ENCODE measurements around the gene NCOR2.

NCOR2 gene

GRCh38 chr12:124566997-124567672 lies at the start of gene NCOR2:
TSS of gene NCOR2 (minus strand) at chr12:124567612. CDS start at chr12:124495251, 72,361 bp downstream.
- peak within 1 kb of the TSS; percentile 45 for H3K27ac ChIP-seq (ENCODE audit: low read length)
- H3K9me3 ChIP-seq (ENCODE audit: control insufficient read depth, low read depth, low read length) = no peaks in the 10 kb centered on the region
- peaks cover 25% of the 10 kb centered on the region for H3K4me1 ChIP-seq (ENCODE audit: control insufficient read depth, low read depth, low read length)
- H3K4me3 ChIP-seq (ENCODE audit: low read length) = peak within 1 kb of the TSS; percentile 73
- H3K36me3 ChIP-seq (ENCODE audit: control insufficient read depth, low read depth, low read length) = no peaks in the 10 kb centered on the region
- H3K27me3 ChIP-seq (ENCODE audit: control insufficient read depth, insufficient read depth, low read length) = no peaks in the 10 kb centered on the region
- H3K9ac ChIP-seq (ENCODE audit: low read length) = peak within 1 kb of the TSS; percentile 65

- Histone ChIP-seq H3K4me3 (ENCODE audit: low read length) (no peak overlapping the region), H3K4me1 (ENCODE audit: control insufficient read depth, low read depth, low read length) (peaks cover 3% of the 10 kb centered on the region), H3K36me3 (ENCODE audit: control insufficient read depth, low read depth, low read length) (no peaks in the 10 kb centered on the region), H3K27ac (ENCODE audit: low read length) (no peak overlapping the region), H3K9me3 (ENCODE audit: control insufficient read depth, low read depth, low read length) (no peaks in the 10 kb centered on the region), H3K27me3 (ENCODE audit: control insufficient read depth, insufficient read depth, low read length) (no peaks in the 10 kb centered on the region), H3K9ac (ENCODE audit: low read length) (no peak overlapping the region)
Observed at GRCh38 chr12:124616394-124617221, 49.2 kb upstream of the NCOR2 start.

GRCh38 chr12:124614512-124615292 lies 47.3 kb upstream of the NCOR2 start:
- Histone ChIP-seq H3K9ac (ENCODE audit: low read length) (no peak overlapping the region), H3K27ac (ENCODE audit: low read length) (no peak overlapping the region), H3K4me3 (ENCODE audit: low read length) (no peak overlapping the region), H3K36me3 (ENCODE audit: control insufficient read depth, low read depth, low read length) (no peaks in the 10 kb centered on the region), H3K9me3 (ENCODE audit: control insufficient read depth, low read depth, low read length) (no peaks in the 10 kb centered on the region), H3K27me3 (ENCODE audit: control insufficient read depth, insufficient read depth, low read length) (no peaks in the 10 kb centered on the region), H3K4me1 (ENCODE audit: control insufficient read depth, low read depth, low read length) (no peaks in the 10 kb centered on the region)

GRCh38 chr12:124613151-124613585 lies 45.8 kb upstream of the NCOR2 start:
- H3K9me3 ChIP-seq (ENCODE audit: control insufficient read depth, low read depth, low read length) = no peaks in the 10 kb centered on the region
- no peak overlapping the region for H3K4me3 ChIP-seq (ENCODE audit: low read length)
- no peaks in the 10 kb centered on the region for H3K4me1 ChIP-seq (ENCODE audit: control insufficient read depth, low read depth, low read length)
- H3K36me3 ChIP-seq (ENCODE audit: control insufficient read depth, low read depth, low read length) = no peaks in the 10 kb centered on the region
- no peak overlapping the region for H3K9ac ChIP-seq (ENCODE audit: low read length)
- H3K27ac ChIP-seq (ENCODE audit: low read length) = no peak overlapping the region
- no peaks in the 10 kb centered on the region for H3K27me3 ChIP-seq (ENCODE audit: control insufficient read depth, insufficient read depth, low read length)

- H3K36me3 ChIP-seq (ENCODE audit: control insufficient read depth, low read depth, low read length) = no peaks in the 10 kb centered on the region
- no peak overlapping the region for H3K27ac ChIP-seq (ENCODE audit: low read length)
Observed at GRCh38 chr12:124612410-124612680, 44.9 kb upstream of the NCOR2 start.

GRCh38 chr12:124611559-124612409 lies 44.4 kb upstream of the NCOR2 start:
- Histone ChIP-seq H3K9ac (ENCODE audit: low read length) (no peak overlapping the region), H3K9me3 (ENCODE audit: control insufficient read depth, low read depth, low read length) (no peaks in the 10 kb centered on the region), H3K36me3 (ENCODE audit: control insufficient read depth, low read depth, low read length) (no peaks in the 10 kb centered on the region), H3K4me1 (ENCODE audit: control insufficient read depth, low read depth, low read length) (no peaks in the 10 kb centered on the region), H3K4me3 (ENCODE audit: low read length) (no peak overlapping the region), H3K27ac (ENCODE audit: low read length) (no peak overlapping the region), H3K27me3 (ENCODE audit: control insufficient read depth, insufficient read depth, low read length) (no peaks in the 10 kb centered on the region)

More at GRCh38 chr12:124612410-124612680, 44.9 kb upstream of the NCOR2 start:
- no peak overlapping the region for H3K9ac ChIP-seq (ENCODE audit: low read length)
- no peaks in the 10 kb centered on the region for H3K4me1 ChIP-seq (ENCODE audit: control insufficient read depth, low read depth, low read length)
- no peaks in the 10 kb centered on the region for H3K9me3 ChIP-seq (ENCODE audit: control insufficient read depth, low read depth, low read length)
- no peak overlapping the region for H3K4me3 ChIP-seq (ENCODE audit: low read length)
- no peaks in the 10 kb centered on the region for H3K27me3 ChIP-seq (ENCODE audit: control insufficient read depth, insufficient read depth, low read length)

GRCh38 chr12:124610629-124611558 lies 43.5 kb upstream of the NCOR2 start:
- no peak overlapping the region for H3K9ac ChIP-seq (ENCODE audit: low read length)
- H3K27me3 ChIP-seq (ENCODE audit: control insufficient read depth, insufficient read depth, low read length) = no peaks in the 10 kb centered on the region
- no peaks in the 10 kb centered on the region for H3K4me1 ChIP-seq (ENCODE audit: control insufficient read depth, low read depth, low read length)
- H3K9me3 ChIP-seq (ENCODE audit: control insufficient read depth, low read depth, low read length) = no peaks in the 10 kb centered on the region
- H3K4me3 ChIP-seq (ENCODE audit: low read length) = no peak overlapping the region
- no peaks in the 10 kb centered on the region for H3K36me3 ChIP-seq (ENCODE audit: control insufficient read depth, low read depth, low read length)
- no peak overlapping the region for H3K27ac ChIP-seq (ENCODE audit: low read length)

- H3K4me1 ChIP-seq (ENCODE audit: control insufficient read depth, low read depth, low read length) = no peaks in the 10 kb centered on the region
- H3K9me3 ChIP-seq (ENCODE audit: control insufficient read depth, low read depth, low read length) = no peaks in the 10 kb centered on the region
- H3K36me3 ChIP-seq (ENCODE audit: control insufficient read depth, low read depth, low read length) = no peaks in the 10 kb centered on the region
- no peak overlapping the region for H3K27ac ChIP-seq (ENCODE audit: low read length)
- no peak overlapping the region for H3K4me3 ChIP-seq (ENCODE audit: low read length)
- no peaks in the 10 kb centered on the region for H3K27me3 ChIP-seq (ENCODE audit: control insufficient read depth, insufficient read depth, low read length)
- H3K9ac ChIP-seq (ENCODE audit: low read length) = no peak overlapping the region
Observed at GRCh38 chr12:124610021-124610612, 42.7 kb upstream of the NCOR2 start.

GRCh38 chr12:124609041-124609989 lies 41.9 kb upstream of the NCOR2 start:
- no peak overlapping the region for H3K9ac ChIP-seq (ENCODE audit: low read length)
- no peaks in the 10 kb centered on the region for H3K4me1 ChIP-seq (ENCODE audit: control insufficient read depth, low read depth, low read length)
- H3K27ac ChIP-seq (ENCODE audit: low read length) = no peak overlapping the region
- no peaks in the 10 kb centered on the region for H3K9me3 ChIP-seq (ENCODE audit: control insufficient read depth, low read depth, low read length)
- H3K4me3 ChIP-seq (ENCODE audit: low read length) = no peak overlapping the region
- no peaks in the 10 kb centered on the region for H3K36me3 ChIP-seq (ENCODE audit: control insufficient read depth, low read depth, low read length)
- no peaks in the 10 kb centered on the region for H3K27me3 ChIP-seq (ENCODE audit: control insufficient read depth, insufficient read depth, low read length)

All from iPS-18a (cell line).